CD14-positive monocyte (primary cell): Measurements from ENCODE around the gene PDCD11. TPM values are rescaled to one million over a fixed set of nuclear protein-coding genes. Genes with fewer than 3 reads are reported as not detected.

ENCODE experiments used
- DNase-seq, 3 donors: peaks; one replicate each; pipeline ENCODE4 v3.0.0-alpha.2; 2011 to 2022
- H2AFZ ChIP-seq: 2 replicates; pipeline ENCODE4 v1.6.0; 2012; ENCODE audit warnings: mild to moderate bottlenecking, low read depth, low read length, inconsistent platforms; ENCODE audit not compliant: insufficient read depth, poor library complexity, severe bottlenecking
- H3K27ac ChIP-seq, 2 donors: 1 replicate in 1 of 2; 2 replicates in 1 of 2; pipeline ENCODE4 v1.5.1; 2012 to 2013; ENCODE audit warnings: low read length in 2 of 2, control low read depth in 1 of 2, inconsistent platforms in 1 of 2, low read depth in 1 of 2, mild to moderate bottlenecking in 1 of 2
- H3K27me3 ChIP-seq, 2 donors: one replicate each; pipeline versions ENCODE4 v1.6.0 to v1.6.1; 2011 to 2013; ENCODE audit warnings: low read length in 2 of 2; ENCODE audit not compliant: control insufficient read depth in 2 of 2, insufficient read depth in 2 of 2
- H3K36me3 ChIP-seq, 2 donors: replicated peaks in 1 of 2; 1 replicate in 1 of 2; 2 replicates in 1 of 2; pipeline versions ENCODE4 v1.5.1 to v1.6.1; 2012 to 2013; ENCODE audit warnings: low read length in 2 of 2, control low read depth in 1 of 2, inconsistent platforms in 1 of 2, mild to moderate bottlenecking in 1 of 2; ENCODE audit not compliant: insufficient read depth in 2 of 2, control insufficient read depth in 1 of 2
- H3K4me1 ChIP-seq, 2 donors: 1 replicate in 1 of 2; 2 replicates in 1 of 2; pipeline versions ENCODE4 v1.5.1 to v1.6.1; 2012 to 2013; ENCODE audit warnings: low read length in 2 of 2, control low read depth in 1 of 2, inconsistent platforms in 1 of 2, mild to moderate bottlenecking in 1 of 2, moderate library complexity in 1 of 2; ENCODE audit not compliant: insufficient read depth in 2 of 2, control insufficient read depth in 1 of 2
- H3K4me2 ChIP-seq: replicated peaks from 2 replicates; pipeline ENCODE3; 2012; ENCODE audit warnings: low read length, moderate library complexity, mild to moderate bottlenecking; ENCODE audit not compliant: poor library complexity, severe bottlenecking; ENCODE audit errors: extremely low read depth
- H3K4me3 ChIP-seq, 3 experiments: fragments of 200-600 bp in 1 of 3; sonication (generic) in 1 of 3; replicated peaks in 1 of 3; 1 replicate in 2 of 3; 2 replicates in 1 of 3; pipeline ENCODE4 v1.5.1; 2011 to 2013; ENCODE audit warnings: low read length in 3 of 3, mild to moderate bottlenecking in 3 of 3, control low read depth in 2 of 3, low read depth in 2 of 3, inconsistent platforms in 1 of 3, moderate library complexity in 1 of 3
- H3K79me2 ChIP-seq: 2 replicates; pipeline ENCODE4 v1.6.0; 2012; ENCODE audit warnings: mild to moderate bottlenecking, control low read depth, inconsistent platforms, low read length, moderate library complexity; ENCODE audit not compliant: insufficient read depth
- H3K9ac ChIP-seq: 2 replicates; pipeline ENCODE4 v1.6.0; 2017; ENCODE audit warnings: low read length, mild to moderate bottlenecking; ENCODE audit not compliant: insufficient read depth, poor library complexity, severe bottlenecking
- H3K9me3 ChIP-seq, 2 donors: replicated peaks in 1 of 2; 1 replicate in 1 of 2; 2 replicates in 1 of 2; pipeline versions ENCODE4 v1.5.1 to v1.6.1; 2012 to 2013; ENCODE audit warnings: low read length in 2 of 2, control low read depth in 1 of 2; ENCODE audit not compliant: control insufficient read depth in 1 of 2, insufficient read depth in 1 of 2
- H4K20me1 ChIP-seq: 2 replicates; pipeline ENCODE4 v1.6.0; 2012; ENCODE audit warnings: mild to moderate bottlenecking, low read length, control low read depth, moderate library complexity; ENCODE audit not compliant: insufficient read depth
- H3K27ac Mint-ChIP-seq, 7 donors: one replicate each; pipeline ENCODE4 v1.8.0; 2020; ENCODE audit warnings: mild to moderate bottlenecking in 7 of 7, mixed read lengths in 7 of 7, moderate library complexity in 6 of 7, inconsistent platforms in 2 of 7
- H3K27me3 Mint-ChIP-seq, 3 donors: one replicate each; pipeline ENCODE4 v1.8.0; 2021 to 2022; ENCODE audit warnings: low read depth in 3 of 3, mild to moderate bottlenecking in 3 of 3, mixed read lengths in 3 of 3, moderate library complexity in 3 of 3, inconsistent platforms in 1 of 3
- H3K36me3 Mint-ChIP-seq, 2 donors: one replicate each; pipeline ENCODE4 v1.8.0; 2020; ENCODE audit warnings: mixed read lengths in 2 of 2, inconsistent platforms in 1 of 2, mild to moderate bottlenecking in 1 of 2
- H3K4me1 Mint-ChIP-seq: one replicate; pipeline ENCODE4 v1.8.0; 2020; ENCODE audit warnings: mild to moderate bottlenecking, mixed read lengths
- H3K4me3 Mint-ChIP-seq, 2 donors: one replicate each; pipeline ENCODE4 v1.8.0; 2020; ENCODE audit warnings: mild to moderate bottlenecking in 2 of 2, mixed read lengths in 2 of 2, moderate library complexity in 1 of 2
- H3K9me3 Mint-ChIP-seq, 7 donors: one replicate each; pipeline ENCODE4 v1.8.0; 2020 to 2022; ENCODE audit warnings: mixed read lengths in 7 of 7, mild to moderate bottlenecking in 6 of 7, moderate library complexity in 6 of 7, inconsistent platforms in 2 of 7
- CTCF ChIP-seq: fragments of 200-600 bp; IDR thresholded peaks from one replicate; pipeline ENCODE4 v1.8.0; 2022; ENCODE audit warnings: antibody characterized with exemption, mild to moderate bottlenecking
- WGBS: methylation state at CpG from one replicate; pipeline ENCODE4 v1.1.5; 2013; ENCODE audit warnings: missing lambda C conversion rate; ENCODE audit not compliant: insufficient coverage; 5-methylcytosine and 5-hydroxymethylcytosine counted together
- intact Hi-C, 2 donors: fragments of 100-400 bp; cut with micrococcal nuclease; formaldehyde crosslinking; loops; one replicate each; pipeline versions ENCODE4 v1.15.0 to v1.15.1; 2023
- polyA plus RNA-seq, 3 donors: library from polyadenylated mRNA; depleted of rRNA in 1 of 3; unstranded in 2 of 3; stranded (reverse) in 1 of 3; fragments of 300-500 nt in 2 of 3; fragments of >200 nt in 1 of 3; fragmentation: Illumina TruSeq in 2 of 3; gene quantifications; 1 replicate in 2 of 3; 2 replicates in 1 of 3; pipeline ENCODE4 v1.2.3, GENCODE V29; 2012 to 2021

Gene PDCD11
- polyA plus RNA-seq, 3 donors: 2.9 to 9.7 (median 3.3) TPM

DNA sequence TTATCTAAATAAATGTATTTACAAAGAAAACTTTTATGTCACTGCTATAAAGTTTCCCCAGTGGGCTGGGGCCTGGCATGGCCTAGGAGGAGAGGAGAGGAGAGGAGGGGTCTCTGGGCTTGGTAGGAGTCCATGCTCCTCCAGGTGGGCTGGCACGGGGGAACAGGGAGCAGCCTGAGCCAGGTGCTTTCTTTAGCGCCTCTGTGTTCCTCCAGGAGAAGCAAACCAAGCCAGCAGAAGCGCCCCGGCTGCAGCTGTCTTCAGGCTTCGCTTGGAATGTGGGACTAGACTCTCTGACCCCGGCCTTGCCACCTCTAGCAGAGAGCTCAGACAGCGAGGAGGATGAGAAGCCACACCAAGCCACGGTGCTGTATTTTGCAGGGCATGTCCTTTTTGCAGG lies 45.2 kb downstream of the PDCD11 start:
- intact Hi-C loops: no loop called here
- Histone ChIP-seq H3K27ac (peak overlapping the region in 1 of 2 donors; percentile 24), H3K27me3 (no peaks in the 10 kb centered on the region), H3K9me3 (no peaks in the 10 kb centered on the region), H3K4me2 (no peak overlapping the region), H2AFZ (no peak overlapping the region), H3K79me2 (peaks cover 6% of the 10 kb centered on the region), H4K20me1 (peaks cover 51% of the 10 kb centered on the region), H3K4me1 (no peaks in the 10 kb centered on the region), H3K9ac (no peak overlapping the region), H3K36me3 (peaks cover 83 to 98% of the 10 kb centered on the region in 2 donors), H3K4me3 (no peak overlapping the region)
- H3K36me3 Mint-ChIP-seq: peaks cover 89 to 94% of the 10 kb centered on the region in 2 donors
- DNase-seq: no peak
- H3K27ac Mint-ChIP-seq: peak overlapping the region in 3 of 7 donors; percentile 4 to 66 (median 57)
- H3K4me3 Mint-ChIP-seq: no peak overlapping the region
- H3K9me3 Mint-ChIP-seq: no peaks in the 10 kb centered on the region
- peaks cover 0 to 2% (median 0%) of the 10 kb centered on the region in 3 donors for H3K27me3 Mint-ChIP-seq
- TF ChIP-seq CTCF: no peak
- WGBS: 97% methylated on average over 8 of the region's 8 CpGs
- peaks cover 12% of the 10 kb centered on the region for H3K4me1 Mint-ChIP-seq

GRCh38 chr10:103442031-103442461 lies 45.6 kb downstream of the PDCD11 start:
- peaks cover 15% of the 10 kb centered on the region for H3K4me1 Mint-ChIP-seq
- peaks cover 0 to 2% (median 0%) of the 10 kb centered on the region in 3 donors for H3K27me3 Mint-ChIP-seq
- no peaks in the 10 kb centered on the region for H3K9me3 ChIP-seq
- peaks cover 88 to 93% of the 10 kb centered on the region in 2 donors for H3K36me3 Mint-ChIP-seq
- H3K9ac ChIP-seq: no peak overlapping the region
- peaks cover 10% of the 10 kb centered on the region for H3K79me2 ChIP-seq
- no peak overlapping the region for H2AFZ ChIP-seq
- peaks cover 56% of the 10 kb centered on the region for H4K20me1 ChIP-seq
- H3K27ac Mint-ChIP-seq: peak overlapping the region in 3 of 7 donors; percentile 57 to 66 (median 66)
- H3K4me3 ChIP-seq: no peak overlapping the region
- WGBS: 92% methylated on average over 11 of the region's 13 CpGs
- intact Hi-C loops: no loop called here
- H3K27ac ChIP-seq: peak overlapping the region in 1 of 2 donors; percentile 24
- no peaks in the 10 kb centered on the region for H3K27me3 ChIP-seq
- H3K4me3 Mint-ChIP-seq: no peak overlapping the region
- DNase-seq: peak in 1 of 3 donors; percentile 18
- peaks cover 0 to 4% of the 10 kb centered on the region in 2 donors for H3K4me1 ChIP-seq
- H3K36me3 ChIP-seq: peaks cover 84 to 98% of the 10 kb centered on the region in 2 donors
- no peak overlapping the region for H3K4me2 ChIP-seq
- no peak for TF ChIP-seq CTCF
- H3K9me3 Mint-ChIP-seq: no peaks in the 10 kb centered on the region
